Head of caudate nucleus (tissue), 42 donors: ENCODE measurements around the gene PNMA1.

Source experiments
- DNase-seq, 42 donors: peaks; one replicate each; pipeline versions ENCODE4 v3.0.0 to v3.0.0-alpha.2; 2020 to 2021; ENCODE audit warnings: mixed read lengths in 7 of 42
- intact Hi-C: fragments of 100-400 bp; cut with DNase I; formaldehyde crosslinking; loops from one replicate; pipeline ENCODE4 v1.15.0; 2022

The PNMA1 gene, protein sequence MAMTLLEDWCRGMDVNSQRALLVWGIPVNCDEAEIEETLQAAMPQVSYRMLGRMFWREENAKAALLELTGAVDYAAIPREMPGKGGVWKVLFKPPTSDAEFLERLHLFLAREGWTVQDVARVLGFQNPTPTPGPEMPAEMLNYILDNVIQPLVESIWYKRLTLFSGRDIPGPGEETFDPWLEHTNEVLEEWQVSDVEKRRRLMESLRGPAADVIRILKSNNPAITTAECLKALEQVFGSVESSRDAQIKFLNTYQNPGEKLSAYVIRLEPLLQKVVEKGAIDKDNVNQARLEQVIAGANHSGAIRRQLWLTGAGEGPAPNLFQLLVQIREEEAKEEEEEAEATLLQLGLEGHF

DNA sequence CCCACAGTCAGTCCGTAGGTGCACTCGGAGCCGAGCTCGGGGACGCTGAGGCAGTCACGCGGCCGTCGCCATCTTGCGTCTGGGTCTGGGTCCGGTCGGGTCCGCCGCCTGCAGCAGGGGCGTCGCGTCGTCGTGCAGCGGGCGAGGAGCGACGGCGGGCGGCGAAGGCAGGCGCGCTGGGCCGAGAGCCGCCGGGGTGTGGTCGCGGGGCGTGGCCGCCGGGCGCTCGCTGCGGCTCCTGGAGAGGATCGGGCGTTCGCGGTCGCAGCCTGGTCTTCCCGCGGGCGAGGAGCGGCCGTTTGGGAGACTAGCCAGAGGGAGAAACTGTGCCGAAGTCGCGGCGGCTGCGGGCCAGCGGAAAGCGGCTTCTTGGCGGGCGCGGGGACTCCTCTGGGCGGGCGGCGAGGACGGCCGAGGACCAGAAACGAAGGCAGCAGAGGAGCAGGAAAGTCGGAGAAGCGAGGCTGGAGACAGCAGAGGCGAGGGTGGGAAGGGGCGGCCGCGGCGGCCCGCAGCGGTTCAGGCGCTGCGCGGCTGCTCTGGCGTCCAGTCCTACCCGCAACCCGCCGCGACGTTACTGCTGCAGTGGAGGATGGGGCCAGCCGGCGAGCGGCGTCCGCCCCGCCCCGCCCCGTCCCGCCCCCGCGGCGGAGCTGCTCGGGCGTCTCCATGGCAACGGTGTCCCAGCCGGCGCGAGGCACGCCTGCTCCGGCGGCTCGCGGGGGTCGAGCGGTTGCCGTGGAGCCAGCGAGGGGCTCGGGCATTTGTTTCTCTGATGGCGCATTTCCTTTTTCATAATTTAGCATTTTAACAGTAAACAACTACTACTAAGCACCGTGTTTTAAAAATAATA lies at the start of gene PNMA1:
TSS of gene PNMA1 (minus strand) at position 582 of the 853 bp plus-strand sequence. CDS start 745 bp downstream, outside the sequence.
- intact Hi-C loops, result loop anchor here (2.0 kb wide), 1 partner anchor 69 kb away; the partner anchor contains the start of gene DNAL1

DNA sequence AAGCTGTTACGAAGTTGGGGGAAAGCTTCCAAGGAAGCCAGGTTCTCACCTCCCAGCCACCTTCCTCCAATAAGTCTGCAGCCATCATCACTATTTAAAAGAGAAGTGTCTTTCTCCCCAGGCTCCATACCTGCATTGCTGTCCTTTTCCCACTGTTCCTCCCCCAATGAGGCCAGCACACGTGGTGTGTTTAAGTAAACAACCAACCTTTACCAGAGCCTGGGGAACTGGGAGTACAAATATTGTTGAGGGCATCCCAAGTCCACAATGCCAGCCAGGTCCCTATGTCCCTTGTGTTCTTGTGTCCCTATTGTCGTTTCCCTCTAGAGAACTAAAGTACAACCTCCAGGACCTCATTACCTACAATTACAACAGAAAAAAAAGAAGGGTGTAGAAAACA lies 49.2 kb upstream of the PNMA1 start:
- DNase-seq, result no peak
- intact Hi-C loops, result no loop called here

More for the DNA sequence above, at the start of gene PNMA1:
- peak; percentile 78 to 98 (median 94) for DNase-seq

DNA sequence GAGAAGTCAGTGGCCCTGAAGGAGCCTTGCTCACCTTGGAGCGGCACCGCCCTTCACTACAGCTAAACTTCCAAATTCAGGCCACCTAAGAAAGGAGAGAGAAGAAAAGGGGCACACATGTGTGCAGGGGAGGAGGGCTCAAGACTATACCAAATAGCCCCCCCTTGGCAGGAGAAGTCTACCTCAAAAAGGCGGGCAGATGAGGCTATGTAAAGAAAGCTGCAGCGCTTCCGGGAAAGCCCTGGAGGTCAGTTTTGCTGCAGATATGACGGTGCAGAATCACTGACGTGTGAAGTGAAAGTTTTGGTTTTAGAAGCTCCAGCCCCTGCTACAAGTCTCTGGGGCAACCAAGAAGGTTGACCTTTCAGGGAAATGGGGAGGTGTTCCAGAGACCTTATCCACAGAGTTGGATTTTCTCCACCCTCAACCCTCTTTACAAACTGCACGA lies 48.2 kb upstream of the PNMA1 start:
- intact Hi-C loops, result no loop called here
- no peak for DNase-seq

DNA sequence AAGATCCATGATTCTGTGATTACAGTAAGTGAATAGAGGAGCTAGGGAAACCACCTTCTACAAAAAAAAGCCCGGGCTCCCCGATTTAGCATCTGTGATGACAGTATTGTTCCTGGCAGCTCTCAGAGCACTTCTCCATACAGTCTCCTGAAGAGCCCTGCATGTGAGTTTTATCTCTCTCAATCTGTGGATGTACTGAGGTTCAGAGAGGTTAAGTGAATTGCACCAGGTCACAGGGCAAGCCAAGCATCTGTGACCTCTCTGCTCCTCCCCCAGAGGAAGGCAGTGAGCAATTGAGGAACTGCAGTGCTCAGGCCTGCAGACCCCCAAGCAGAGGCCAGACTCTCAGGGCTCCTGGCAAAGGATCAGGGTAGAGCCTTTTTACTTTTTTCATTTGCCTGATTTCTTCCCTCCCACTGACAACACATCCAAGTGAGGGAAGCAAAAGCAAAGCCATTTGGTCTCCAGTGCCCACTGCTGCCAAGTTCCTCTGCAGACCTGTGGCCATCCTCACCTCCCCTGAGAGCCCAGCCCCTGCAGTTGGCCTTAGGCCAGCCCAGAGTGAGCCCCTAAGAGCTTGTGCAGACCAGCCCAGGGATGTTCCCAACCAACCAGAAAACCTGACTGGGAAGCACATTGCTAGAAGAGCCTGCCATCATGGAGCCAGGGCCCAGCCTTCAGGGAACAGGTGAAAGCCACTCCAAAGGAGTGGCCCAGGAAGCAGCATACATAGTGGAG lies 47.6 kb upstream of the PNMA1 start:
- DNase-seq, result no peak
- intact Hi-C loops, result loop anchor here (2.0 kb wide), 1 partner anchor 23 kb away; no protein-coding TSS in a partner anchor

DNA sequence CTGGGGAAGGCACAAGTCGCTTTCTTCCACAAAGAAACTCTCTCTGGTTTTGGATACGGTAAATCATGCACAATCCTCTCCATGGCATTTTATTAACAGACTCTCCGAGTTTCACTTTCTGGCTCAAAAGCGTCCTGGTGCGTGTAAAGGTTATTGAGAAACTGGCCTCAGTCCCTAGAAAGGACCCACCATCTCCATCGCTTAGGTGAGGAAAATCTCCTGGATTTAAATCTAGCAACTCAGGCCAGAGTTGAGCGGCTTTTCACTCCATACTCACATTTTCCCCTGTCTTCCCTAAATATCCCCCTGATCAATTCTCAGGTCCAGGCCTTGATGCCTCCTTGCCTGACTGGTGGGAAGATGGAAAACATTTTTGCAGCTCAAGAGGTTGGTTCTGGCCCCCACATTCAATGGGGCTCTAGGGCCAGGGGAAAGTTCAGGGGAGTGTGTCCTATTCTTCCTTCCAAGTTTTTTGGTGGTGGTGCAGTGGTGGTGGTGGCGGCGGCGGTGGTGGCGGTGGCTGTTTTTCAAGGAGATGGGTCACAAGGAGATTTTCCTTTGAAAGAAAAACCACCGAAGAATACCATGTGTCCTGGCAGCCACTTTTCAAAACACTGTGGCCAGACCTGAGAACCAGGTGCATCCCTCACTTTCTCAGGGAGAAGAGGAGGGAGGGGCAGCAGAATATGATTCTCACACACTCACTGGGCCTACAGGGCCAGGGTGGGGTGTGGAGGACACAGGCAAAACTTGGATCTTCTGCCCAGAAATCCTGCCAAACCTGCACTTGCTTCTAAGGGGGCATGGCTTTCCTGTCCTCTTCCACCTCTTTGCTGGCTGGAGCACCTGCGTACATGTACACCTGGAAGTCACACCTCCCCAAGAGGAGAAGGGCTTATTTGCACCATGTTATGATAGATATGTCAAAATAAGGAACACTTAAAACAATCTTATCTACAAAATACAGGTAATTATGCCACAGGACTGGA lies 46.7 kb upstream of the PNMA1 start:
- intact Hi-C loops, result loop anchor here (2.0 kb wide), 1 partner anchor 24 kb away; no protein-coding TSS in a partner anchor
- no peak for DNase-seq

DNA sequence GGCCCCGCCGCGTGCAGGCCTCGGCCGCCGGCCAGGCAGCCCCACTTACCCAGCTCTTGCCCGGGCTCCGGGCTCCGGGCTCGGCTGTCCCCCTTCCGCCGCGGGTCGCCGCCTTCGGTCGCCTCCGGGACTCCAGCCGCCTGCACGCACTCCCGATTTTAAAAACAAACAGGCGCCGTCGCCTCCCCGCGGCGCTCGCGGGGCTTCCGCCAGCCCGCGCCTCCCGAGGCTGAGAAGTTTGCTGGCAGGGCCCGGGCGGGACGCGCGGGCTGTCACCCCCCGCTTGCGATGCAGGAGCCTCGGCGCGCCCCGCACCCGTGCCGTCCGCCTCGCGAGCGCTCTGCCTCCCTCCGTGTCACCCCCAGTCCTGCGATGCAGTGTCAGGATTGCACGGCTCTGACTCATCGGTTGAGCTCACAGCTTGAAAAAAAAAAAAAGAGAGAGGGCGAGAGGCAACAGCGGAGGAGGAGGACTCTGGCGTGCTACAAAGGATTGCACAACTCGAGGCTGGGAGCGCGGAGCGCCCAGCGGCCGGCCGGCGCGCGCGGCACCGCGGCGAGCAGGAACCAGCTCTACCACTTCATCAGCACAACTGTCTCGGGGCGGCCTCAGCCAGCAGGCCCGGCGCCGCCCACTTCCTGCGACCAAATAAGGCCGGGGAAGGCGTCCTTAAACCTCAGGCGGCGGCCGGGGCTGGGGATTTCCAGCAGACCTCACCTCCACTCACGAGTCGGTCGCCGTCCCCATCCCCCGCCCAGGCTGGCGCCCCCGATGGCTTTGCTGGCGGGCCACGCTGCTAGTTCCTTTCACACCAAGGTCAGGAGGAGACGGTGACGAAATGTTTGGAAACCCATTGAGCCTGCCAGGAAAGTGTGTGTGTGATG lies 45.8 kb upstream of the PNMA1 start:
- peak; percentile 84 to 96 (median 91) for DNase-seq
- intact Hi-C loops, result loop anchor here (2.0 to 10.0 kb wide), 3 partner anchors 25 to 195 kb away; partner anchors contain the start of genes COQ6 and FAM161B

DNA sequence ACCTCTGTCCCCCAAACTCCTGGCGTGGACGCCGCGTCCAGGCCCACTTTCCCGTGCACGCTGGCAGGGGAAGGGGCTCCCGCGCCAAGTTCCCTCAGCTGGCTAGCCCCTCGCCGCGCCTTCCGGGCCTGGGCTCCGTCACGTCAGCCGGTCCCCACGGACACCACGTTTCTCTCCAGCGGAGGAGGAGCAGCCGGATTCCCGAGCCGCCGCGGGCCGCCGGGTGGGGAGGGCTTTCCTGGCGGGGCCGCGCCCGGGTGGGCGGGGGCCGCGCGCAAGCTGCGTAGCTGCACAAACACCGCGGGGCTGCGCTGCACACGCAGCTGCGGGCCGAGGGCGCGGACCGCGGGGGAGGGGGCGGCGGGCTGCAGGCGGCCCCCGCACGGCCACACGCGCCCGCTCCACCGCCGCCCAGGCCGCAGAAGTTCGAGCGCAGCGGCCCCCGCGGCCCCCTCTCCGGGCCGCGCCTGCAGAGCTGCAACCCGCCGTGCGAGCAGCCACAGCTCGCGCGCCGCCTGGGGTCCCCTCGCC lies 45.1 kb upstream of the PNMA1 start:
- intact Hi-C loops, result loop anchor here (2.0 to 10.0 kb wide), 2 partner anchors 30 to 196 kb away; partner anchors contain the start of genes COQ6 and FAM161B
- DNase-seq, result peak in 39 of 42 donors; percentile 48 to 85 (median 71)

DNA sequence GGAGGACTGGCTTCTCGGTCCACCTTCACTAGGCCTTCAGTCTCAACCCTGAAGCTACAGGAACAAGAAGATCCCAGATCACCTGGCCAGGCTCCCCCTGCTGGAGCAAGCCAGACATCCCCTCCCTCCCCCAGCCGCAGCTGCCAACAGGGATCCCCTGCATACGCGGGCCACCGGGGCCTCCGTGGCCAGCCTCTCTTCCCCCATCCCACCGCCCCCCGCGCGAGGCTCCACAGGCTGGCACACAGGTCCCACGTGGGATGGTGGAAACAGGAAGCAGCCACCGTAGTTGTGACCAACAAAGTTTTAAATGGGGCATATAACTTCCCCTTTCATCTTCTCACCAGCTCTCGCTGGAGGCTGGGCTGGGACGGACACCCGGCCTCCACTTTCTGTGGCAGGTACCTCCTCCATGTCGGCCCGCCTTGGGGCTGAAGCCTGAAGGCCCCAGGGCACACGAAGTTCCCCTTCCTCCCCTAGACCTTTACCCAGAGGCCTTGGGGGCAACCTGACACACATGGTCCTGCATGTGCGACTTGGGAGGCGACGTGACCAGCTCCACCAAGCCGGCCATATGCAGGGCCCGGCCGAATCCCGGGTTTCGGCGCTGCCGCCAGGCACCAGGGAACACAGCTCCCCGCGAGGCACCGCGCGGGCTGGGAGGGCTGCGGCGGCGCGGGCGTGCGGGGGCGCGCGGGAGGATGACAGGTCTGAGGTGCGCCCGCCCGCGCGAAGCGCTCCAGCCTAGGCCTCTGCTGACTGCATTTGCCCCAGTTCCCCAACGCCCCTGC lies 44.4 kb upstream of the PNMA1 start:
- DNase-seq, result peak; percentile 46 to 86 (median 68)
- intact Hi-C loops, result loop anchor here (2.0 to 10.0 kb wide), 2 partner anchors 30 to 196 kb away; partner anchors contain the start of genes COQ6 and FAM161B

DNA sequence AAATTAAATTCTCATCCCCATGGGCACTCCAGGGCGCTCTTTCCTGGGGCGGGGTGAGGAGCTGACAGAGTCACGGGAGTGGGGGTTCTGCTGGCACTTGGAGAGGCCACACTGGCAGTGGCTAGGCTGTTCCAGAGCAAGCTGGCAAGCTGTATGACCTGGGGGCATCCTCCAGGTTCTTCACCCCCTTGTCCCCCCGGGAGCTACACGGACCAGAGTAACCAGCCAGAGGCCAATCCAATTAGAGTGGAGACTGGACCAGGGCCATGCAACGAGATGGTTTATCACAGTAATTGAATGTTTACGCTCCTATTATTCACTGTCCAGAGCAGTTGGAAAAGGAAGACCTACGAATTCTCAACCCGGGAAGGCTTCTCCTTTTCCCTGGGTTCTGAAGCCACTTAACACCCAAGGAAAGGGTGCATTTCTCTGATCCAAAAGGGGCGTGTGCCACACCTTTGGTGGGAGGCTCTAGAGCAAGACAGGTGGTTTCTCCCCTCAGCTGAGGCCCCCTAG lies 43.8 kb upstream of the PNMA1 start:
- no peak for DNase-seq
- intact Hi-C loops, result loop anchor here (2.0 to 10.0 kb wide), 2 partner anchors 29 to 197 kb away; partner anchors contain the start of genes COQ6 and FAM161B

DNA sequence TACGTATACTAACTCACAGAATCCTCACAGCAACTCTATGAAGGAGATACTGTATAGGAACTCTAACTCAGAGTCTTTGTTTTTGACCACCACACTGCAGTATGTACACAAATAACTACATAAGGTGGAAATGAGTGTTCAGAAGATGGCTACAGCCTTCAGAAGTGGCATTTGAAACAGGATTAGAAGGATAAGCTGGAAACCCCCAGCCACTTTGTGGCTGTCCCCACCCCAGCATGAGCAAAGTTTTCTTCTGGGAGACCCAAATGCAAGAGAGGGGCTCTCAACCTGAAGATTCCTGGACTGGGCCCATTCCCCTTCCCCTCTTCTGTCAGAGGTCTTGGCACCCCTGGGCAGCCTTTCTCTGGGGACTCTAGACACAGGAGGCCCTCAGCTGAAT lies 43.2 kb upstream of the PNMA1 start:
- intact Hi-C loops, result loop anchor here (10.0 kb wide), 1 partner anchor 197 kb away; the partner anchor contains the start of genes COQ6 and FAM161B

DNA sequence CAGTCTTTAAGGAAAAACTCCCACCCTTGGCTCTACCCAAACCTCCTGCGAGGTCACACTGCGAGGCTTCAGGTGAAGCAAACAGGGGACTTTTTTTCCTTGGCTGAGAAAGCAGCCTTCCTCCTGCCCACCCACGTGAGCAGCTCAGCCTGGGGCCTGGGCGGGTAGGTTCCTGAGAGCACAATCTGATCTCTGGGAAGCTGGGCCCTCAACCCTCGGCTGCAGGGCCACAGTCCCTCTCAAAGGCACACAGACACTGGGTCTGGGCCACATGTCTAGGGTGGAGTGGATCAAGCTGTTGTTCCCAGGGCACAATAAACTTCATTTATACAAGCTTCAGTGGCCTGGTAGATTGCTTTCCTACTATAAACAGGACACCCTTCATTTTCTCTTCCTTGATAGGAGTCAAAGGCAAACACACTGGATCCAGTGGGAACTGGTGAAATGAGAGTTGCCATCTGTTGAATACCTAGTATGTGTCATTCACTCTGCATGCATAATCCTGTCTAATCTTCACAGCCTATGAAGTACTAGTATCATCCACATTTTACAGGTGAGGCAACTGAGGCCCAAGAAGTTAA lies 41.3 kb upstream of the PNMA1 start:
- DNase-seq, result peak in 36 of 42 donors; percentile 34 to 80 (median 63)
- intact Hi-C loops, result loop anchor here (10.0 kb wide), 1 partner anchor 199 kb away; the partner anchor contains the start of genes COQ6 and FAM161B

More for the DNA sequence above, 43.2 kb upstream of the PNMA1 start:
- no peak for DNase-seq

DNA sequence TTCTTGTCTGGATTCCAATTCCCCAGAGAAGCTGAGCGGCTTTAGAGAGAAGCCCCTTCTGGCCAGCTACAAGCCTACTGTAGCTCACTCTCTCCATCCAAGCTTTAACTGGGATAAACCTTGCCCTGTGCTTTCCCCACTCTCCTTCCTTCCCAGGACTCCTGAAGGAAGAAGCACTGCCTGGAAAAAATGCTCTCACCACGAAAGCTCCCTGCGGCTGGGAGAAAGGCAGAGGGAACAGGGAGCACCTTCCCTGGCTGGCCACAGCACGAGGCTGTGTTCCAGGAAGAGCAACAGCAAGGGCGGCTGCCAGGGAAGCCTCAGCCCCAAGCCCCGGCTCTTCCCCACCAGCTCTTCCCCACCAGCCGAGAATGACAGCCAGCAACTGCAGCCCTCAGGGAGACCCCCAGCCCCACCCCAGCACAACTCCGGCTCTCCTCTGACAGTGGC lies 40.8 kb upstream of the PNMA1 start:
- peak in 7 of 42 donors; percentile 25 to 63 (median 48) for DNase-seq
- intact Hi-C loops, result loop anchor here (5.0 to 10.0 kb wide), 2 partner anchors 32 to 200 kb away; partner anchors contain the start of genes COQ6 and FAM161B

DNA sequence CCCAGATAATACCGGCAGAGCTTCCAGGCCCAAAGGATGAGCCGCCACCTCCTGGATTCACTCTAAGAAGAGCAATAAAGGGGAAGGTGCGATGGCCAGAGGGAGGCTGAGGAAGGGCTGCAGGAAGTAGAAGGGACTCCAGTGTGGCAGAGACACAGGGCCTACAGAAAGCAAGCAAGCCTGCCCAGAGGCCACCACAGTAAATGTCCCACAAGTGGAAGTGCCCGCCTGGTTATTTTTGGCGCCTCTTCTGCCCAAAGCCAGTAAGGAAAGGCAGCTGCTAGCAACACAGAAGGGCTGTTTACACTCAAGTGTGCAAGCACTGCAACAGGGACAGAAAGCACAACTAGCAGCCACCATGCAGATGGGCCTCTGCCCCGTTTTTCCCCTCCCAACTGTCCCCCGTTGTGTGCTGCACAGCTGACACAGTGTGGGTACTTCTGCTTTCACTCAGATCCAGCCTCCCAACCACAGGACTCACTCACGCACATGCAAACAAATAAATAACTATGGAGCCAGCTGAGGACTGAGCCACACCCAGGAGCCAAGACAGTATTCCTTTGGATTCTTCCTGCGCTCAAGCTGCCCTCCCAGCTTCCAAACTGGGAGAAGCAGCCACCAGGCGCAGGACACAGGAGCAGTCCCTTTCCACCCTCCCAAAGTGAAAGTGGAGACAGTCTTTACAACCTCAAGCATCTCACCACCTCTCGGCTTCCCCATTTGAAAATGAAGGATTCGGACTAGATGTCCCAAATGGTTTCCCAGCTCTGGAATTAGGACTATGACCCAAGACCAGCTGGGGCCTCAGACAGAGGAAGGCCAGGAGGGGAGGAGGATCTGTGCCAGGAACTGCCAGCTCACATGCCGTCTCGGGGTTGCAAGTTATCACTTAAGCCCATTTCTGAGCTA lies 40.0 kb upstream of the PNMA1 start:
- DNase-seq, result peak in 41 of 42 donors; percentile 36 to 82 (median 66)
- intact Hi-C loops, result loop anchor here (5.0 to 10.0 kb wide), 2 partner anchors 33 to 201 kb away; partner anchors contain the start of genes COQ6 and FAM161B
